ENCODE data around the gene CHRDL1.
"Not testable (repeated sequence)": the region's sequence is repeated elsewhere in the genome, so short reads cannot be mapped to it uniquely, and the experiment has no call there.

GRCh38 chrX:110816543-110816942 is 20.9 kb upstream of the CHRDL1 start:
- not testable (repeated sequence) for TF ChIP-seq CTCF, POLR2A (IDR thresholded peaks at IDR 0.05)
